Activated CD4-positive, CD25-positive, alpha-beta regulatory T cell treated with anti-CD3 and anti-CD28 coated beads, Interleukin-2, amount 50 U/mL, for 16 hours (primary cell): ENCODE results near the gene TAMALIN.
A peak's percentile ranks its signal among the peaks of the same experiment; 100 is the strongest.
"Not testable (repeated sequence)": the region's sequence is repeated elsewhere in the genome, so short reads cannot be mapped to it uniquely, and the experiment has no call there.

Source experiments
- DNase-seq: peaks from one replicate; pipeline ENCODE4 v3.0.0-alpha.2; 2020; ENCODE audit warnings: low read depth, low spot score

Gene TAMALIN

DNA sequence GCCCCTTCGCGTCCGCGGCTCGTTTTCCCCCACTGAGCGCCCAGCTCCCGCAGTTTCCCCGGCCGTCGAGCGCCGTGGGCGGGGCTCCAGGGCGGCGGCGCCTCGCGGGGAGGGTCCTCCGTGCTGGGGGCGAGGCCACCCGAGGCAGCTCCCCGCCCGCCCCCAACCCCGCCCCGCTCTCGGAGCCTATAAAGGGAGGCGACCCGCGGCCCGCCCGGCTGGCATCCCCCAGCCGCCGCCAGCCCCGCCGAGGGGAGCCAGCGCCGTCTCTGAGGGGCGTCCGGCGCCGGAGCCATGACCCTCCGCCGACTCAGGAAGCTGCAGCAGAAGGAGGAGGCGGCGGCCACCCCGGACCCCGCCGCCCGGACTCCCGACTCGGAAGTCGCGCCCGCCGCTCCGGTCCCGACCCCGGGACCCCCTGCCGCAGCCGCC, at the start of gene TAMALIN:
Gene TAMALIN (plus strand): TSS at position 221 of the 432 bp plus-strand sequence. CDS start 74 bp downstream, at position 295.
- peak; percentile 34 for DNase-seq

DNA sequence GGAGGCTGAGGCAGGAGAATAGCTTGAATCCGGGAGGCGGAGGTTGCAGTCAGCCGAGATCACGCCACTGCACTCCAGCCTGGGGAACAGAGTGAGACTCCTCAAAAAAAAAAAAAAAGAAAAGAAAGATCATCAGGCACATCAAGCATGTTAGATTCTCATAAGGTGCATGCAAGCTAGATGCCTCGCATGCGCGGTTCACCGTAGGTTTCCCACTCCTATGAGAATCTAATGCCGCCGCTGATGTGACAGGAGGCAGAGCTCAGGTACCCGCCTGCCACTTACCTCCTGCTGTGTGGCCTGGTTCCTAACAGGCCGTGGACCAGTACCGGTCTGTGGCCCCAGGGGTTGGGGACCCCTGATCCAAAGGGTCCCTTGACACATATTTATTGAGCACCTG, 48.2 kb upstream of the TAMALIN start:
- no peak for DNase-seq

- no peak for DNase-seq
Measured at GRCh38 chr12:51959211-51959610, 47.5 kb upstream of the TAMALIN start.

GRCh38 chr12:51959921-51960320, 46.8 kb upstream of the TAMALIN start:
- DNase-seq, result no peak

DNA sequence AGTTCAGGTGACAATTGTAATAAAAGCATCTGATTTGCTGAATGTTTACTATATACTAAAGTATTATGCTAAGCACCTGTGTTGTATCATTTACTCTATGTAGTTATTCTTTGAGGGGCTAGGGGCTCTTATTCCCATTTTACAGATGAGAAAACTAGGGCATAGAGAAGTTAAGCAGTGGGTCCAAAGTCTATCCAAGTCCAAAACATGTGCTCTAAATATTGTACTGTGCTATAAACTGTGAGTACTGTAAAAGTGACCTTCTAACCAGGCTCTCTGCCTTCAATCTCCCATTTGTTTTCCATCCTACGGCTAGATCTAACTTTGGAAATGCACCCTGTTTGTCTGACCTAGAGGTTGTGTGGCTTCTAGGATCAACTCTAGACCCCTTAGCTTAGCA, 46.3 kb upstream of the TAMALIN start:
- DNase-seq, result no peak

DNA sequence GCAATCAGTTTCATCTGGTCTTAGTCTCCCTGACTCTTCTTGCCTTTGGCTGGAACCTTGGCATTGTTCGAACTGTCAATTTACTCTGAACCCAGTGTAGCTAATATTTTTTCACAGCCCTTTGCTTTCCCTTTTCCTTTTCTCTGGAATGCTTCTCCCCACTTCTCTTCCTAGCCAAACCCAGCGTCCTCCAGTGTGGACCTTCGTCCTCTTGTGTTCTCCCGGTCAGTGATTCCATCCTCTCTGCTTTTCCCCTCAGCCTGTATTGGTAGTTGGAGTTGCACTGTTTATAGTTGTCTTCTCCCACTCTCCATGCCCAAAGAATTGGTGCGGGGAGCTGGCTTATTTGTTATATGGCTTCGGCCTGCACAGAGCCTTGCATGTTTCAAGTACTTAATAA, 45.9 kb upstream of the TAMALIN start:
- no peak for DNase-seq

- no peak for DNase-seq
Measured at GRCh38 chr12:51961834-51962233, 44.9 kb upstream of the TAMALIN start.

DNA sequence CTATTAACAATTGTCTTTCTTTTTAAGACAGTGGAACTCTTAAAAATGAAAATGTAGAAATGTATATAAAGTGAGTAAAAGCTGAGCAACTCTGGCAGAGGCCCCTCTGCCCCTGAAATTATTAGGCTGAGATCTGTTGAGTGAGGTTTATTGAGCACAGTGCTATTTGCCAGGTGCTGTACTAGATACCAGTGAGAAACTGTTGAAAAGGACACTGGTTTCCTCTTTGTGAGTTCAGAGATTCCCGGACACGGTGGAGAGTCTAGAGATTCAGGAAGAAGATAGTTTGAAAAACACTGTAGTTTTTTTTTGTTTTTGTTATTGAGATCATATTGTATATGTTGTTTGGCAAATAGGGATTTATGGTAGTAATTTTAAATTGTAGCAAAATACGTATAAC, 44.0 kb upstream of the TAMALIN start:
- DNase-seq, result no peak

DNA sequence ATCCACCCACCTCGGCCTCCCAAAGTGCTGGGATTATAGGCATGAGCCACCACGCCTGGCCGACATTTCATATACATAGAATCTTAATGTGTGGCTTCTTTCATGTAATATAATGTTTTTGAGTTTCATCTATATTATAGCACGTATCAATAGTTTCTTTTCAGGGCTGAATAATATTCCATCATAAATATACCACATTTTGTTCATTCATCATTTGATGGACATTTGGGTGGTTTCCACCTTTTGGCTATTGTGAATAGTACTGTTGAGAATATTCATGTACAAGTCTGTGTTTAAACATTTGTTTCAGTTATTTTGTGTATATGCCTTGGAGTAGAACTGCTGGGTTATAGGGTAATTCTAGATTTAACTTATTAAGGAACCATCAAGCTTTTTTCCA, 43.3 kb upstream of the TAMALIN start:
- no peak for DNase-seq

DNA sequence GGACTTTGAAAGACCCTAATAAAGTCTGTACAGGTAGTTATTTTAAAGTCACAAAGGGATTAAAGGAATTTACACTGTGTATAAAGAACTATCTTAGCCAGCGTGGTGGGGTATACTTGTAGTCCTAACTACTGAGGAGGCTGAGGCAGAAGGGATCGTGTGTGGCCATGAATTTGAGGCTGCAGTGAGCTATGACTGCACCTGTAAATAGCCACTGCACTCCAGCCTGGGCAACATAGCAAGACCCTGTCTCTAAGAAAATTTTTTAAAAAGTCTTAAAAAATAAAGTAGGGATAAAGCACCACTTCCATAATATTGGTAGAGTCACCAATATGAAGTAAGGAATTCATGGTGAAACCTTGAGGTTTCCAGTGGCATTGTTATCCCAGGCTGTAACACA, 37.1 kb upstream of the TAMALIN start:
- no peak for DNase-seq

DNA sequence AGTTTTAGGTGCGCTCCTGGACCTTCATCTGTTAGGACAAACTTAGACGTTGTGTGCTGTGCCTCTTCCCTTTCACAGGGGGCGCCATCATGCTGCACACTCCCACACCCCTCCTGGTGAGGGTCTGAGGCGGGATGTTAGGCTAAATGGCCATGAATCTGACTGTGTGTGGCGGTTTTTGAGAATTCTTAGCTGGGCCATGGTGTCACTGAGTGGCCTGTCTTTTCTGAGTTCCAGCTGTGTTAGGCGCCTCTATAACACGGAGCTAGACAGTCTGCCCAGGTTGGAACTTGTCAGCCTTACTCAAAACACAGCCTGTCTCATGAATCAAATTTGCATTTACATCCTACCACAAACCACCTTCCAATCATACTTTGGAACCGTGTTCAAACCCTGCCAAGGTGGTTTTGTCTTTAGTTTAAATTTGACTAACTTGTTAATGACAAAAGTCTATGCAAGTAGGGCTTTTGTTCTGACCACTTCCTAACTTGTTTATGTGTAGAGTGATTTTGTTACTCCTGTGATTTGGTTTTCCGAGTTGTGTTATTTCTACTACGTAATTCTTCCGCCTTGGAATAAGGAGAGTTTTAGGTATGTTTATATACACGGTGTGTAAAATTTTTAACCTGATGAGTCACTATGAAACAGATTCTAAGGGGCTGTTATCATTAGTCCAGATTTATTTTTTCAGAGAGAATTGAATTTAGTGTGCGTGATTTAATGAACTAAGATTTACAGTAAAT, 35.7 kb upstream of the TAMALIN start:
- DNase-seq, result no peak

DNA sequence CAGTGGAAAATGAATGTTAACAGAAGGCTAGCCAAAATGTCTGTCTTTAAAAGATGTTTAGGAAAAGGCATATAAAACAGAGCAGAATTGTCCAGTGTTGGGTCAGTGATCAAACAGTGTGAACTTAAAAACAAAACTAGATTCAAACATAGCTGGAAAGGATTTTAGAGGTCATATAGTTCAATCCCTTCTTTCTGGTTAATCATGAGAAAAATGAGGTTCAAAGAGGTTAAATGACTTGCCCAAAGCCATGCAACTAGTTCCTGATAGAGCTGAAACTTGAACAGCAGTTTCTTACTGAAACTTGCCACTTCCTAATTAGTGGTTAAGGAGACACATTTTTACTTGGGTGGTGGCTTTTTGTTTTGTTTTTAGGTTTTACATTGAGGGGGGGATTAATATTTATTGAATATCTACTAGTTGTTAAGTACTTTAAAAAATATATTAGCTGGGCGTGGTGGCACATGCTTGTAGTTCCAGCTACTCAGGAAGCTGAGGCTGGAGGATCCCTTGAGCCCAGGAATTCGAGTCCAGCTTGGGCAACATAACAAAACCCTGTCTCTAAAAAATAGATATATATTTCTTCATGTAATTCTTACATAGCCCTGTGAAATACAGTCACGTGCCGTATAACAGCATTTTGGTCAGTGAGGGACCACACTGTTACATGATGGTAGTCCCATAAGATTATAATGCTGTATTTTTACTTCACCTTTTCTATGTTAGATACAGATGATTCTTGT, 34.9 kb upstream of the TAMALIN start:
- no peak for DNase-seq

DNA sequence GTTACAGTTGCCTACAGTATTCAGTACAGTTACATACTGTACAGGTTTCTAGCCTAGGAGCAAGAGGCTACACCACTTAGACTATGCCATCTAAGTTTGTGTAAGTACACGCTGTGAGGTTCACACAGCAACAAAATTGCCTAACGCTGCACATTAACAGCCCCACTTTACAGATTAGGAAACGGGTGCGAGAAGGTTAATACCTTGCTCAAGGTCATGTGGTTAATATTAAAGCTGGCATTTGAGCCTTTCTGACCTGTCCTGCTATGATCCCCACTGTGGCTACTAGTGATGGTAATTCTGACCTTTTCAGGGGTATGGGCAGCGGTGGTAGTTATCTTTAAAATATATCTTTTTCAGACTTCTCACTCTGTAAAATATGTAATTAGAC, 34.3 kb upstream of the TAMALIN start:
- DNase-seq, result no peak

GRCh38 chr12:51972849-51973273, 33.9 kb upstream of the TAMALIN start:
- DNase-seq, result no peak

- DNase-seq, result no peak
Measured at GRCh38 chr12:51973560-51973959, 33.2 kb upstream of the TAMALIN start.

DNA sequence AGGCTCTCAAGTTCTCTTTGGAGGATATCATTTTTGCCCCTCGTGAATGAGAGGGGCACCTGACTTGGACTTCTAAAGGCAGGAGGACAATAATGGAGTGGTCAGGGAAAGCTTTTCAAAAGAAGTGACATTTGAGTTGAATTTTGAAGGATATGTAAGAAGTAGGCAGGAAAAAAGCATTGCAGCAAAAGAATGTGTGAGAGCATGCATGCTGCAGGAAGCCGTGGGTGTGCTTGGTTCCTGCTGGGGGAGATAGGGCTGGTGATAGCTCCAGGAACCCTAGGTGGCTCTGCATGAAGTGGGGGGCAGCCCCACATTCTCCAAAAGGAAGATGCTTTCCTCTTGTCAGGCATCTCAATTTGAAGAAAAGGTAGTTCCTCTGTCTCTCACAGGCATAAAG, 32.1 kb upstream of the TAMALIN start:
- DNase-seq, result no peak

DNA sequence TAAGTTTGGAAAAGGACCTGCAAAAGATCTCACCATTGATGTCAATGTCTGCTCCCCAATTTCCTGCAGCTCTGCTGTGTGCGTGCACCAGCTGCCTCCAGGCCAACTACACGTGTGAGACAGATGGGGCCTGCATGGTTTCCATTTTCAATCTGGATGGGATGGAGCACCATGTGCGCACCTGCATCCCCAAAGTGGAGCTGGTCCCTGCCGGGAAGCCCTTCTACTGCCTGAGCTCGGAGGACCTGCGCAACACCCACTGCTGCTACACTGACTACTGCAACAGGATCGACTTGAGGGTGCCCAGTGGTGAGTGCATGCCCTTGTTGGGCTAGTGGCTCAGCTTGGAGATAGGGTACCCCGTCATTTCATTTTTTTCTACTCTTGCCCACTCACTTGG, 31.6 kb upstream of the TAMALIN start:
- DNase-seq, result no peak

DNA sequence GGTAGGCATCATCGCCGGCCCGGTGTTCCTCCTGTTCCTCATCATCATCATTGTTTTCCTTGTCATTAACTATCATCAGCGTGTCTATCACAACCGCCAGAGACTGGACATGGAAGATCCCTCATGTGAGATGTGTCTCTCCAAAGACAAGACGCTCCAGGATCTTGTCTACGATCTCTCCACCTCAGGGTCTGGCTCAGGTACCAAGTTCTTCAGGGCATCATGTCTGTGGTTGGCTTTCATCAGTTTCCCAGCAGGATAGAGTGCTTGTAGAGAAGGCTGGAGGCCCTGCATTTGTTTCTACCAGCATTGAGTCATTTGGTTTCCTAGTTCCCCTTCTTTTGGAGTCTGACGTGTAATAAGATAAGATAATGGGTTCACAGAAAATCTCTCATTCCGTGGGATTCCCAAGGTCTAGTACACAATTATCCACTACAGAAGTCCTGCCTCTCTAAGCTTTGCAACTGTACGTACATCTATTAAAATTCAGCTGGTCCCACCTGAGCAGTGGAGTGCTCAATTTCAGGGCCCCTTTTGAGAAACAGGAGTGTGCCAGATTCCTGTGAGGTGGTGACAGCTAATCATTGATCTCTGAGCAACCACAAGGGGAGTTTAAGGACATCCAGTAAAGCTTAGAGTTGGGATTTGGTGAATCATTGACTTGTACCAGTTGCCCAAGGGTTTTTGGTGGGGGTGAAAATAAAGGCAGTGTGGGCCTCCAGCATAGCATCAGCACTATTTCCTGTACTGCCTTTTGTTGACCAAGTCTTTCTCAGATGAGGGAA, 30.2 kb upstream of the TAMALIN start:
- DNase-seq, result no peak

DNA sequence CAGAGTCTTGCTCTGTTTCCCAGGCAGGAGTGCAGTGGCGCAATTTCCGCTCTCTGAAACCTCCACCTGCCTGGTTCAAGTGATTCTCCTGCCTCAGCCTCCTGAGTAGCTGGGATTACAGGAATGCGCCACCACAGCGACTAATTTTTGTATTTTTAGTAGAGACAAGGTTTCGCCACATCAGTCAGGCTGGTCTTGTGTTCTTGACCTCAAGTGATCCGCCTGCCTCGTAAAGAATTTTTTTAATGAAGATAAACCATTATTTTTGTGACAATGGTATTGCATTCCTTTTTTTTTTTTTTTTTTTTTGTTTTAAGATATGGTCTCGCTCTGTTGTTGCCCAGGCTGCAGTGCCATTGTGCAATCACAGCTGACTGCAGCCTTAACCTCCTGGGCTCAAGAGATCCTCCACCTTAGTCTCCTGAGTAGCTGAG, 29.4 kb upstream of the TAMALIN start:
- no peak for DNase-seq

GRCh38 chr12:51979306-51979705, 27.4 kb upstream of the TAMALIN start:
- DNase-seq, result not testable (repeated sequence)

DNA sequence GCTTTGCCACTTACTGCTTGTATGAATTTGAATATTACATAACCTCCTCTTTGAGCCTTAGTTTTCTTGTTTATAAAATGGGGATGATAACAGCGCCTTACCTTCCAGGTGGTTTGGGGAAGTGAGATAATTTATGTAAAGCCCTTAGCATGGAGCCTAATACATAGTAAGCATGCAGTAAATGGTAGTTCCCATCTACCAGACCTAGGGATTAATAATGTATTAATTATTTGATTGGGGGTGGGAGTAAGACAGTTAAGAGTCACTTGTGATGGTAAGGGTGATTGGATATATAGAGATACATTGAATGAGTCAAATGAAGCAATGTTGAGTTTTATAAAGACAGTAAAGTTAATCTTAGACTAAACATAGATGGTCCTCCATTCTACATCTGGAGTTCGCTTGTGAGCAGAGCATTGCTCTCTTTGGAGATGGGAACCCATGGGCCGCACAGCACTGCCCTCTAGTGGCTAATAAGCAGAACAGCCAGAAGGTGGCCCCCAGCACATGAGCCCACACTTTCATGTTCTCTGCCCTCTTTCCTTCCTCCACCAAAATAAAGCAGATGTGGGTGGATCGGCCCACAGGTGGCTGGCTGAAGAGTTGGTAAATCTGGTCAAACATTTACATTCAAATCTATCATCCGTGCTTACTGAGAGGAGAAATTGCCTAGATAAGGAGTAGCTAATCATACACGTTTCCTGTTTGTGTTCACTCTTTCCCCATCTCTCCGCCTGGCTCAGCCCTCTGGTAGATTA, 26.5 kb upstream of the TAMALIN start:
- DNase-seq, result peak; percentile 25

DNA sequence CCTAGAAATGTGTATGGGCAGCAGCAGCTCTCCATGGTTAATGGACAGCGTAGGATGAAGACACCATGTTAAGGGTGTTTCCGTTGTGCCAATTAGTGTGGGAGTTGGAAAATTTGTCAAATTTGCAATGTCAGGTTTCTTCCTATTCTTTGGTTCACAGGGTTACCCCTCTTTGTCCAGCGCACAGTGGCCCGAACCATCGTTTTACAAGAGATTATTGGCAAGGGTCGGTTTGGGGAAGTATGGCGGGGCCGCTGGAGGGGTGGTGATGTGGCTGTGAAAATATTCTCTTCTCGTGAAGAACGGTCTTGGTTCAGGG, 26.0 kb upstream of the TAMALIN start:
- DNase-seq, result no peak
